Astrocyte (in vitro differentiated cells and primary cell): Measurements from ENCODE around the gene VIPAS39. TPM values are rescaled to one million over a fixed set of nuclear protein-coding genes. Genes with fewer than 3 reads are reported as not detected.

Experiments used
- DNase-seq: peaks from one replicate; pipeline ENCODE4 v3.0.0-alpha.2; 2010; ENCODE audit warnings: low read depth
- FAIRE-seq: peaks from 2 replicates; lab custom pipeline; 2011; peaks lifted over from hg19 to GRCh38; lab: Jason Lieb, UNC
- H2AFZ ChIP-seq: 2 replicates; pipeline ENCODE4 v1.6.0; 2012; ENCODE audit warnings: low read depth, low read length, inconsistent platforms
- H3K27ac ChIP-seq: 2 replicates; pipeline ENCODE4 v1.5.1; 2011; ENCODE audit warnings: low read depth, low read length, inconsistent platforms
- H3K27me3 ChIP-seq: 2 replicates; pipeline ENCODE4 v1.6.0; 2011; ENCODE audit warnings: low read length, inconsistent platforms; ENCODE audit not compliant: insufficient read depth
- H3K36me3 ChIP-seq: 2 replicates; pipeline ENCODE4 v1.5.1; 2011; ENCODE audit warnings: low read length, inconsistent platforms; ENCODE audit not compliant: insufficient read depth
- H3K4me1 ChIP-seq: 2 replicates; pipeline ENCODE4 v1.5.1; 2011; ENCODE audit warnings: low read length, inconsistent platforms; ENCODE audit not compliant: insufficient read depth
- H3K4me2 ChIP-seq: 2 replicates; pipeline ENCODE4 v1.6.0; 2012; ENCODE audit warnings: low read length, inconsistent platforms
- H3K4me3 ChIP-seq: 2 replicates; pipeline ENCODE4 v1.5.1; 2011; ENCODE audit warnings: low read depth, mild to moderate bottlenecking, low read length, inconsistent platforms; ENCODE audit not compliant: insufficient read depth
- H3K79me2 ChIP-seq: 2 replicates; pipeline ENCODE4 v1.6.0; 2012; ENCODE audit warnings: mild to moderate bottlenecking, low read length, inconsistent platforms; ENCODE audit not compliant: insufficient read depth
- H3K9ac ChIP-seq: 2 replicates; pipeline ENCODE4 v1.6.0; 2012; ENCODE audit warnings: mild to moderate bottlenecking, low read length, inconsistent platforms
- H3K9me3 ChIP-seq: 2 replicates; pipeline ENCODE4 v1.5.1; 2012; ENCODE audit warnings: low read depth, mild to moderate bottlenecking, low read length, inconsistent platforms; ENCODE audit not compliant: insufficient read depth
- H4K20me1 ChIP-seq: 2 replicates; pipeline ENCODE4 v1.6.0; 2012; ENCODE audit warnings: low read length, inconsistent platforms; ENCODE audit not compliant: insufficient read depth
- H3K27ac Mint-ChIP-seq: one replicate; pipeline ENCODE4 v1.8.0; 2021; ENCODE audit warnings: mild to moderate bottlenecking, mixed read lengths; ENCODE audit not compliant: unreplicated experiment
- H3K27me3 Mint-ChIP-seq: one replicate; pipeline ENCODE4 v1.8.0; 2021; ENCODE audit warnings: low read depth, mixed read lengths; ENCODE audit not compliant: unreplicated experiment
- H3K36me3 Mint-ChIP-seq: one replicate; pipeline ENCODE4 v1.8.0; 2021; ENCODE audit warnings: low read depth, mixed read lengths; ENCODE audit not compliant: unreplicated experiment
- H3K4me1 Mint-ChIP-seq: one replicate; pipeline ENCODE4 v1.8.0; 2021; ENCODE audit warnings: low read depth, mixed read lengths; ENCODE audit not compliant: unreplicated experiment
- H3K4me3 Mint-ChIP-seq: one replicate; pipeline ENCODE4 v1.8.0; 2021; ENCODE audit warnings: mild to moderate bottlenecking, moderate library complexity, mixed read lengths; ENCODE audit not compliant: unreplicated experiment
- H3K9me3 Mint-ChIP-seq: one replicate; pipeline ENCODE4 v1.8.0; 2021; ENCODE audit warnings: mild to moderate bottlenecking, mixed read lengths; ENCODE audit not compliant: unreplicated experiment
- CTCF ChIP-seq: IDR thresholded peaks from 2 replicates; pipeline ENCODE4 v1.5.1; 2011; ENCODE audit warnings: low read depth, mild to moderate bottlenecking, inconsistent platforms, low read length, moderate library complexity; ENCODE audit not compliant: insufficient read depth
- EZH2 ChIP-seq: IDR thresholded peaks from 2 replicates; pipeline ENCODE4 v1.6.1; 2012; ENCODE audit warnings: mild to moderate bottlenecking, low read length, inconsistent platforms; ENCODE audit not compliant: insufficient read depth
- total RNA-seq: library from RNA; stranded (reverse); gene quantifications from 2 replicates; pipeline ENCODE4 v1.2.1, GENCODE V29; 2021

Gene VIPAS39
- total RNA-seq, 1 donor from 2014 or later, result 22.9 TPM

DNA sequence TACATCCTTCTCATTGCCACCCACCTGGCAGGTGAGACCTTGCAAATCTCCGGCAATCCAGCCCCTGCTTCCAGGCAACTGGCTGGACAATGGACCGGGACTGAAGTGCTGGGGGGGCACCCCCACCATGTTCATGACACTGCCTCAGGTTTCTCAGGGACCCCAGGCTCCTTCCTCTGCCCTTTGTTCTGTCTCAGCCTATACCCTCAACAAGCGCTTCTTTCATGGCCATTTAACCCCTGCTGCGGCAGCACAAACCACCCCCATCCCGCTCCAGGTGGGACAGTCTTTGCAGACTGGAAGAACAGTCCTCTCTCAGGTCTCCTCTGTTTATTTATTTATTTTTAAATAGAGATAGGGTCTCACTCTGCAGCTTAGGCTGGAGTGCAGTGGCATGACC is 33.7 kb upstream of the VIPAS39 start:
- Histone ChIP-seq H4K20me1 (no peaks in the 10 kb centered on the region), H3K9ac (no peak overlapping the region), H3K4me3 (no peak overlapping the region), H3K9me3 (no peaks in the 10 kb centered on the region), H3K36me3 (no peaks in the 10 kb centered on the region), H3K79me2 (no peaks in the 10 kb centered on the region), H2AFZ (no peak overlapping the region), H3K27ac (no peak overlapping the region), H3K4me1 (peaks cover 2% of the 10 kb centered on the region), H3K27me3 (no peaks in the 10 kb centered on the region), H3K4me2 (no peak overlapping the region)
- peaks cover 12% of the 10 kb centered on the region for H3K27me3 Mint-ChIP-seq
- no peak overlapping the region for H3K4me3 Mint-ChIP-seq
- H3K27ac Mint-ChIP-seq, result no peak overlapping the region
- H3K4me1 Mint-ChIP-seq, result peaks cover 4% of the 10 kb centered on the region
- TF ChIP-seq EZH2 (no peak), CTCF (no peak)
- no peaks in the 10 kb centered on the region for H3K9me3 Mint-ChIP-seq
- no peak for FAIRE-seq
- DNase-seq, result no peak
- no peaks in the 10 kb centered on the region for H3K36me3 Mint-ChIP-seq

- peaks cover 8% of the 10 kb centered on the region for H3K4me1 Mint-ChIP-seq
- H3K27me3 Mint-ChIP-seq, result peaks cover 10% of the 10 kb centered on the region
- H3K9ac ChIP-seq, result no peak overlapping the region
- DNase-seq (no peak), FAIRE-seq (no peak)
- H3K4me2 ChIP-seq, result no peak overlapping the region
- H3K27me3 ChIP-seq, result no peaks in the 10 kb centered on the region
- no peak overlapping the region for H3K27ac ChIP-seq
- no peak overlapping the region for H3K27ac Mint-ChIP-seq
- TF ChIP-seq EZH2 (no peak), CTCF (no peak)
- no peaks in the 10 kb centered on the region for H3K36me3 Mint-ChIP-seq
- peaks cover 5% of the 10 kb centered on the region for H3K4me1 ChIP-seq
- no peaks in the 10 kb centered on the region for H3K79me2 ChIP-seq
- peaks cover 2% of the 10 kb centered on the region for H3K9me3 Mint-ChIP-seq
- no peaks in the 10 kb centered on the region for H3K36me3 ChIP-seq
- H3K9me3 ChIP-seq, result no peaks in the 10 kb centered on the region
- H2AFZ ChIP-seq, result no peak overlapping the region
- H3K4me3 Mint-ChIP-seq, result no peak overlapping the region
- no peaks in the 10 kb centered on the region for H4K20me1 ChIP-seq
- H3K4me3 ChIP-seq, result no peak overlapping the region
These were observed 33.1 kb upstream of the VIPAS39 start for GRCh38 chr14:77490347-77490986.

DNA sequence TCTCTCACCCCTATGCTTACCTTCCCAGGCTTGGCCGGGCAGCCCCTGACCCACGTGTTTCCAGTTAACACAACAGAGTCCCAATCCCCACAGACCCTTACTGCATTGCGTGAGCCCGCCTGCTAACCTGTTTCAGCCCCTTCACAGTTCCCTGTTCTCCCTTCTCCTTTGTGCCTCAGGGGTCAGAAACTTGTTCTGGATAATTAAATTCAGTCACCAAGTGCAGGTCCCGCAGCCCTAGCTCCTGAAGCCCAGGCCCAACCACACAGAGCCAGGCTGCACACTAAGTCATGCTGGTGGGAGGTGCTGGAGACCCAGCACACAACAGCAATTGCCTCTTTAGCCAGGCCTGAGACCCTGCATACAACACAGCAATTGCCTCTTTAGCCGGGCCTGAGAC is 31.6 kb upstream of the VIPAS39 start:
- Histone ChIP-seq H2AFZ (no peak overlapping the region), H3K9me3 (no peaks in the 10 kb centered on the region), H4K20me1 (no peaks in the 10 kb centered on the region), H3K27me3 (no peaks in the 10 kb centered on the region), H3K27ac (no peak overlapping the region), H3K4me2 (no peak overlapping the region), H3K36me3 (no peaks in the 10 kb centered on the region), H3K9ac (no peak overlapping the region), H3K4me3 (no peak overlapping the region), H3K4me1 (peaks cover 5% of the 10 kb centered on the region), H3K79me2 (no peaks in the 10 kb centered on the region)
- FAIRE-seq (no peak), DNase-seq (no peak)
- TF ChIP-seq EZH2, result no peak
- TF ChIP-seq CTCF, result no peak
- H3K9me3 Mint-ChIP-seq, result peaks cover 2% of the 10 kb centered on the region
- peaks cover 10% of the 10 kb centered on the region for H3K4me1 Mint-ChIP-seq
- no peak overlapping the region for H3K4me3 Mint-ChIP-seq
- H3K27ac Mint-ChIP-seq, result no peak overlapping the region
- peaks cover 10% of the 10 kb centered on the region for H3K27me3 Mint-ChIP-seq
- no peaks in the 10 kb centered on the region for H3K36me3 Mint-ChIP-seq
